Neutrophil (primary cell): ENCODE measurements around the gene NSDHL.

Source experiments
- H3K27ac ChIP-seq: fragments of 200-600 bp; sonication (generic); 2 replicates; pipeline ENCODE4 v1.5.1; 2016; ENCODE audit warnings: mild to moderate bottlenecking, moderate library complexity
- H3K27me3 ChIP-seq: fragments of 200-600 bp; sonication (generic); 2 replicates; pipeline ENCODE4 v1.6.0; 2016; ENCODE audit warnings: mild to moderate bottlenecking
- H3K36me3 ChIP-seq: fragments of 200-600 bp; sonication (generic); 2 replicates; pipeline ENCODE4 v1.5.1; 2017
- H3K4me1 ChIP-seq, 2 experiments: fragments of 200-600 bp in 1 of 2; sonication (generic) in 1 of 2; 1 replicate in 1 of 2; 2 replicates in 1 of 2; pipeline versions ENCODE4 v1.5.1 to v1.6.1; 2013 to 2016; ENCODE audit warnings: low read depth in 1 of 2, low read length in 1 of 2, mild to moderate bottlenecking in 1 of 2, moderate library complexity in 1 of 2; ENCODE audit not compliant: control insufficient read depth in 1 of 2, insufficient read depth in 1 of 2
- H3K4me3 ChIP-seq, 2 experiments: fragments of 200-600 bp in 1 of 2; sonication (generic) in 1 of 2; 1 replicate in 1 of 2; 2 replicates in 1 of 2; pipeline ENCODE4 v1.5.1; 2013 to 2016; ENCODE audit warnings: low read depth in 1 of 2, low read length in 1 of 2, mild to moderate bottlenecking in 1 of 2, moderate library complexity in 1 of 2
- H3K9me3 ChIP-seq: fragments of 200-600 bp; sonication (generic); 2 replicates; pipeline ENCODE4 v1.5.1; 2016
- TF ChIP-seq, protein P1 (sequence below): fragments of 200-600 bp; sonication (generic); IDR thresholded peaks from 2 replicates; pipeline ENCODE4 v1.5.1; 2016; ENCODE audit warnings: antibody characterized with exemption

Gene NSDHL

DNA sequence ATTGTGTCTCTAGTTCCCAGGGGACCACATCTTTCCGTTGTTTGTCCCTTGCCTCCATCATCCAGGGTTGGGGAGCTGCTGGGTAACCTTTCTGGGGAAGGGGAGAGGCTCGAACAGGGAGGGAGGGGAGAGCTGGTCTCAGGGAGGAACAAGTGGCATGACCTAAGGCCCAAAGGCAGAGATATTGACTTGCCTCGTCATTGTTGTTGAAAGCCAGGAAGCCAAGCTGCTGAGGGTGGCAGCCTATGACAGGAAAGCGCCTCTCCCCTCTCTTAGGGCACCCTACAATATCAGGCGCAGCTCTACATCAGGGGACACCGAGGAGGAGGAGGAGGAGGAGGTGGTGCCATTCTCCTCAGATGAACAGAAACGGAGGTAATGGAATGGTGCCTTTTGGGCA lies 87.8 kb downstream of the NSDHL start:
- Histone ChIP-seq H3K36me3 (no peaks in the 10 kb centered on the region), H3K4me1 (peaks cover 0 to 16% of the 10 kb centered on the region in 2 experiments), H3K27ac (peak overlapping the region; percentile 80), H3K27me3 (no peaks in the 10 kb centered on the region), H3K4me3 (peak overlapping the region in 1 of 2 experiments; percentile 40), H3K9me3 (no peaks in the 10 kb centered on the region)
- TF ChIP-seq, protein P1, sequence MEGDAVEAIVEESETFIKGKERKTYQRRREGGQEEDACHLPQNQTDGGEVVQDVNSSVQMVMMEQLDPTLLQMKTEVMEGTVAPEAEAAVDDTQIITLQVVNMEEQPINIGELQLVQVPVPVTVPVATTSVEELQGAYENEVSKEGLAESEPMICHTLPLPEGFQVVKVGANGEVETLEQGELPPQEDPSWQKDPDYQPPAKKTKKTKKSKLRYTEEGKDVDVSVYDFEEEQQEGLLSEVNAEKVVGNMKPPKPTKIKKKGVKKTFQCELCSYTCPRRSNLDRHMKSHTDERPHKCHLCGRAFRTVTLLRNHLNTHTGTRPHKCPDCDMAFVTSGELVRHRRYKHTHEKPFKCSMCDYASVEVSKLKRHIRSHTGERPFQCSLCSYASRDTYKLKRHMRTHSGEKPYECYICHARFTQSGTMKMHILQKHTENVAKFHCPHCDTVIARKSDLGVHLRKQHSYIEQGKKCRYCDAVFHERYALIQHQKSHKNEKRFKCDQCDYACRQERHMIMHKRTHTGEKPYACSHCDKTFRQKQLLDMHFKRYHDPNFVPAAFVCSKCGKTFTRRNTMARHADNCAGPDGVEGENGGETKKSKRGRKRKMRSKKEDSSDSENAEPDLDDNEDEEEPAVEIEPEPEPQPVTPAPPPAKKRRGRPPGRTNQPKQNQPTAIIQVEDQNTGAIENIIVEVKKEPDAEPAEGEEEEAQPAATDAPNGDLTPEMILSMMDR, result no peak
